ENCODE measurements around the gene NOTCH2. TPM values are rescaled to one million over a fixed set of nuclear protein-coding genes. Genes with fewer than 3 reads are reported as not detected.
"Not testable (repeated sequence)": the region's sequence is repeated elsewhere in the genome, so short reads cannot be mapped to it uniquely, and the experiment has no call there.

Gene NOTCH2
- total RNA-seq, 4 donors from 2014 or later, result 91.1 to 148 (median 112) TPM

DNA sequence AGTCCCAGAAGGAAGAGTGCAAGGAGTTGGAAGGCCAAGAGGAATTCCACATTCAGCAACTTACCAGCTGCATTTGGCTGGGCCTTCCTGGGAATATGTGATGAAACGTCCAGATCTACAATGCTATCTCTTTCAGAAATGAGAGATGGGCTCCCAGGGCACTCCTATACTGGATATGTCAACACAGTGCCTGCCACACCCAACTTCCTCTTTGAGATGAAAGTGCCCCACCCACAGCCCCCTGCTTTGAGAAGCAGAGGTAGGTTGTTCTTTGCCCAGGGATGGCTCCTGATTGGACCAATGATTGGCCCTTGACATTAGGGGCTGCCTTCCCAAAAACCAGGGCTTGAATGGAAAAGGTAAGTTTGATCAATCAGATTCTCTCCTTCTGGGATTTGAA, 31.1 kb upstream of the NOTCH2 start:
- DNase-seq (ENCODE audit: extremely low spot score); H3K27ac ChIP-seq (replicated peaks in 1 of 4); H3K36me3 ChIP-seq; H3K4me3 ChIP-seq; intact Hi-C loops (cut with DNase I); H3K4me1 ChIP-seq; H3K9me3 ChIP-seq; H3K27me3 ChIP-seq: not testable (repeated sequence)
- no CpG with 5 or more reads among the region's 1 CpG for WGBS

DNA sequence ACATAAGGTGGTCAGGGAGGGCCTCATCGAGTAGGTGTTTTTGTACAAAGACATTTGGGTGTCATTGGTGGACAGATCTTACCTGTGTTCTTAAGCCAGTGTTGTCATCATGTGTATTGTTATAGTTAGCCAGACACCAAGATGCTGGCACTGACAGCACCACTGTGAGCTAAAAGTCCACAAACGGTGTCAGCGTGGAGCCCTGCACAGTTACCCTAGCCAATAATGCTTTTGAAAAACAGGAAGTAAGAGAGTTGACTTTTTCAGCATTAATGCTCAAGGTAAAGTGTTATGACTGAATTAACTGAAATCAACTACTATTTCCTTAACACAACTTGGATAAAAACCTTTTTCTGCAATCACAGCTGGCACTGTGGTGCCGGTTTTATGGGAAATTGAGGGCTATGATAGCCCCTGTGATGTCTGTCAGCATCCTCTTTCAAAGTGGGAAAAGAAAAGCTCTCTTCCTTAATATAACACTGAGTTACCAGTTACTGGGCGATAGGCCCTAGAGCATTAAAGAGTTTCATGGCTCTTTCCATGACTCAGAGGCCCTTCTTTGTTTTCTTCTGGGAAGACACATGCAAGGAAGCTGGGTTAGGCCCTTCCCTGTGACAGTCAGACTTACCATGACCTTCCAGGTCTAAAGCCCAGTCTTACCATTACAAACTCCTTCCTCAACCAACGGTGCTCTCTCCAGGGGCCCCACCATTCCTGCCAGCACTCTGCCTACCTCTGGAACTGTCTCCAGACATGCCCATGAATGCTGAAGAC, 29.7 kb upstream of the NOTCH2 start:
- H3K4me3 ChIP-seq; H3K36me3 ChIP-seq; DNase-seq (ENCODE audit: extremely low spot score); H3K27me3 ChIP-seq; H3K9me3 ChIP-seq; H3K4me1 ChIP-seq; H3K27ac ChIP-seq (replicated peaks in 1 of 4); intact Hi-C loops (cut with DNase I): not testable (repeated sequence)
- WGBS, result 100% methylated on average over 1 of the region's 6 CpGs

DNA sequence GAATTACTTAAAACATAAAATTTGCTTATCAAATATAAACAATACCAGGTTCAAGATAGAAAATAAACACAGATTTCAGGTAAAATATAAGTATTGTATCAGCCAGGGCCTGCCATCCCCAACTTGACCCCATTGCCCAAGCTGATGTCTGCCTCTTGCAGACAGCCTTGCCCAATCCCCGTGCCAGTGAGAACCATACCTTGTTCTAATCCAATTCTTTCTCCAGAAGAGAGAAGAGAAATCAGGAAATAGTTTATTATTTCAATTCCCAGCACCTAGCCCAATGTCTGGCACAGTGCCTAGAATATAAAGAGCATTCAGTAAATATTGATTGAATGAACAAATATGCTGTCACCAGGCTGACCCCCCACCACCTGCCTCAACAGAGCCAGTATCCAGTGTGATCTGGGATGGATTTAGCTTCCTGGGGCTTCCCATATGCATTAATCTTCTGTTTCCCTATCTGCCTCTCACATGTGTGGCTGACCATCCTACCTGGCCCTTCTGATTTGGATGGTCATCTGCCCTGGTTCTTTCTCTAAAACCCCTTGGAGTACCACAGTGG, 27.6 kb upstream of the NOTCH2 start:
- WGBS, result 75% methylated on average over 1 of the region's 1 CpG
- not testable (repeated sequence) for H3K36me3 ChIP-seq

DNA sequence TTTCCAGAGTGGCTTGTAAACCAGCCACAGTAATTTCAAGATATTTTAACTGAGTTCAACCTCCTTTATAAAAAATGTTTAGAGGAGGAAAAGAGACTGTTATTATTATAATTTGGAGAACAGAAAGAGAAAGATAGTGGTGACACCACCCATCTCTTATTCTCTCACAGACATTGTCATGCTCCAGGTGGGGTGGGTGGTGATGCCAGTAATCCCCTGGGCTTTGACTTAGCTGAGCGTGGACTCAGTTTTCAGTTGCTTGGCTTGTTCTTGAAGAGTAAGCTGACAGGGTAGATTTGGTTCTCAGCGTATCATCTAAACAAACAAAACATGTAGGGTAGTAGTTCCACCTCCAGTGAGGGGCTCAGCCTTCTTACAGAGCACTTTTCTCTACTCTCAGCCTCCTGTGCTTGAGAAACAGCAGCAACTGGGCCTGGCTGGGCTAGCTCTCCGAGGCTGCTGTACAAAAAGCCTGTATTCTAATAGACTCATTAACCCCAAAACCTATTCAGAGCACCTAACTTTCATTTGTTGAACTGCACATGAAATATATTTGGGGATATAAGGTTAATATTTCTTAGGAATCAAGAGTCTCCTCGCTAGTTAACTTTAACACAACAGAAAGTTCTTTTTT, 24.2 kb upstream of the NOTCH2 start:
- H3K4me3 ChIP-seq; intact Hi-C loops (cut with DNase I): not testable (repeated sequence)
- 100% methylated on average over 1 of the region's 4 CpGs for WGBS

More for the DNA sequence above, 27.6 kb upstream of the NOTCH2 start:
- intact Hi-C loops (cut with DNase I); H3K27ac ChIP-seq (replicated peaks in 1 of 4); H3K27me3 ChIP-seq; H3K4me3 ChIP-seq; DNase-seq (ENCODE audit: extremely low spot score); H3K9me3 ChIP-seq; H3K4me1 ChIP-seq: not testable (repeated sequence)

DNA sequence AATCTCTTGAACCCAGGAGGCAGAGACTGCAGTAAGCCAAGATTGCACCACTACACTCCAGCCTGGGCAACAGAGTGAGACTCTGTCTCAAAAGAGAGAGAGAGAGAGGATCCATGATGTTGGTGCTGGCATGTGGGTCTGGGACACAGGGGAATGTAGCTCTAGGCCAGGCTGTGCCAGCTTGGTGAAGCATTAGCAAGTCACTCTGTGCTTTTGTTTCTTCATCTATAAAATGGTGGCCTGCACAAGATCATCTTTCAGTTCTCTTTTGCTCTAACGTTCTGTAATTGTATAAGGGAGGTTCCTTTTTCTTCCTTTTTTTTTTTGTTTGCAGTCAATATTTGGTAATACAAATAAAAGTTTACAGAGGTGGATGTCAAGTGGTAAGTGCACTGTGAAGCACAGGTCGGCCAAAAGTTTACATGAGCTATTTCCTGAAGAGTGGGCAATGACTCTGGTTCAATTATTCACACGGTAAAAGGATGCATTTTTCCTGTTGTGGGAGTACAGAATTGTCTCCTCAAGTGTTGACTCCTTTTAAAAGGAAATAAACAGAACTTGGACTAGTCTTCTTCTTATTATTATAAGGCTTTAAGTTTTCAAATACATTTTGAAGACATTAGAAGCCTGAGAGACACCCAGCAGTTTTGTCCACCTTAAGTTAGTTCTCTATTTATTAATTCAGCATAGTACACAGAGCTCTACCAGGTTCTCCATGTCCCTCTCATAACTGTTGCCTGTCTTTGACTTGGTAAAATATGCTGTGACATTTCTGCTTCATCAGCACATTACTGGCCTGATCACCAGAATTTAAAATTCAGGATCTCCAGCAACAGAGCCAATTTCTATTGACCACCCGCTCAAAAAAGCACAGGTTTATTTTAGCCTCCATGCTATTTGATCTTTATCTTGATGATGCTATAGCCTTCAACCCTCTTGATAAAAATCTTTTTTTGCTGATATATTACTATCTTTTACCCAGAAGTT, 23.1 kb upstream of the NOTCH2 start:
- intact Hi-C loops (cut with DNase I); H3K36me3 ChIP-seq; H3K27ac ChIP-seq (replicated peaks in 1 of 4); H3K4me1 ChIP-seq; H3K9me3 ChIP-seq; H3K4me3 ChIP-seq; H3K27me3 ChIP-seq; DNase-seq (ENCODE audit: extremely low spot score): not testable (repeated sequence)
- WGBS, result 70% methylated on average over 4 of the region's 4 CpGs

More for the DNA sequence above, 24.2 kb upstream of the NOTCH2 start:
- not testable (repeated sequence) for H3K36me3 ChIP-seq; DNase-seq (ENCODE audit: extremely low spot score); H3K27me3 ChIP-seq; H3K4me1 ChIP-seq; H3K27ac ChIP-seq (replicated peaks in 1 of 4); H3K9me3 ChIP-seq

DNA sequence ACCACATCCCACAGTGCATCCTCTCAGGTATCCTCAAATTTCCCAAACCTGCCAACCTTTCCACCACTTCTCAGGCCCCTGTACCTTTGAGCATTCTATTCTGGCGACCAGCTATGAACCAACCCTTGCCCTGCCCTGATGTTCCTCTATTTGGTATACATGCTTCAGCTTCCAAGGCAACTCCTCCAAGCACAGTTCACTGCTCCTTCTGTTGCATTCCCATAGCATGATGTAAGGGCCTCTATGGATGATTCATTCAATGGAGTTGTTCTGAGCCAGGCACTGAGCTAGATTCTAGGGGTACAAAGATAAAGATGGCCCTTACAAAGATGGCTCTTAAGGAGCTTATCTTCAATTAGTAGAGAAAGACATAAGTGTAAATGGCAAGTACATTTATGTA, 21.4 kb upstream of the NOTCH2 start:
- H3K4me1 ChIP-seq; H3K9me3 ChIP-seq; H3K36me3 ChIP-seq; DNase-seq (ENCODE audit: extremely low spot score); intact Hi-C loops (cut with DNase I); H3K4me3 ChIP-seq; H3K27me3 ChIP-seq; H3K27ac ChIP-seq (replicated peaks in 1 of 4): not testable (repeated sequence)
- no CpG with 5 or more reads among the region's 1 CpG for WGBS

DNA sequence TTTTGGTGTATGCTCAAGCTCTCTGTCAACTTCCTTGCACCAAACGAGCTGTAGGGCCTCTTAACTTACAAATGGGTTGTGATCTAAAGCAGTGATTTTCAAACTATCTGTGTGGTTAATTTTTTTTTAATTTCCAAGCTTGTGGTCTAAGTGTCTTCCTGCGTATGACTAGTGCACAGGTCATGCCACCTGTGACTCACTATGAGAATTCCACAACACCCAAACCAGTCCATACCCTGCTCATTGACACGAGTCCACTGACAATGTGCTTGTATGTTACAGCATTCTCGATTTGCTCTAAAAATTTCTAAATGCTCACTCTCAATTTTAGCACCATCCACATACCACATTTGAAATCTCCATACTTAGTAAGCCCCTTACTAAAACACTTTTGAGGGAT, 18.5 kb upstream of the NOTCH2 start:
- H3K27ac ChIP-seq (replicated peaks in 1 of 4); H3K4me1 ChIP-seq; H3K4me3 ChIP-seq; intact Hi-C loops (cut with DNase I); DNase-seq (ENCODE audit: extremely low spot score); H3K9me3 ChIP-seq; H3K27me3 ChIP-seq; H3K36me3 ChIP-seq: not testable (repeated sequence)
- WGBS, result 83% methylated on average over 3 of the region's 4 CpGs

DNA sequence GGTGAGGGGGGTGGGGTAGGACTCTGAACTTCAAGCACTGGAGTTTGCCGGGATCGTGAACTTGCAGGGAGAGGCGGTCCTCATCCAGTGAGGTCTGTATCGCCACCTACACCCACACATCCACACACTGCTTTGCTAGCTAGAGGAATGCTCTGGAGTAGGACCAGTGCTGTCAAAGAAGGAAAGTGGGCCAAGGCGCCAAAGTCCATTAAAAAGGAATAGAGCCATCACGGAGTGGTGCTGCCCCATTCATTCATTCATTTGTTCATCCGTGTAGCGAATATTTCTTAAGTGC, 405 bp upstream of the NOTCH2 start:
- intact Hi-C loops (cut with DNase I); DNase-seq (ENCODE audit: extremely low spot score); H3K27me3 ChIP-seq; H3K9me3 ChIP-seq; H3K4me3 ChIP-seq; H3K36me3 ChIP-seq; H3K27ac ChIP-seq (replicated peaks in 1 of 4): not testable (repeated sequence)
- WGBS, result no CpG with 5 or more reads among the region's 8 CpGs
- H3K4me1 ChIP-seq, result peaks cover 0 to 20% (median 4%) of the 10 kb centered on the region in 4 donors

DNA sequence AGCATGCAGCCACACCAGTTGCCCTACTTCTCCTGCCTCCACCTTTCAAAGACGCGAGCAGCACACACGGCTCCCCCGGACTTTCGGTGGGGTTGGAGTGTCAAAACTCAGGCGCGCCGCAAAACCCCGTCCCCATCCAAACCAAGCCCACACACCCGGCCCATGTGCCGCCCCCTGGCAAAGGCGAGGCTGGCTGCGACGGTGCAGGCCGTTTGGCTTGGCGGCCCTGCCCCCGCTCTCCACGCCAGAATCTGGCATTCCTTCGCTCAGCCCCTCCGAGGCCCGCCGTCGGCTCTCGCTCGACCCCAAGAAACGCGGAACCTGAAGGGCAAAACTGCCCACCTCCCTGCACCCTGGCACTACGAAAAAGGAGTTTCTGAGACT, 787 bp downstream of the NOTCH2 start:
- Histone ChIP-seq H3K4me3 (peak overlapping the region; percentile 67 to 78 (median 74)), H3K4me1 (peaks cover 0 to 20% (median 4%) of the 10 kb centered on the region in 4 donors), H3K27ac (replicated peaks in 1 of 4) (peak overlapping the region; percentile 89 to 91 (median 90))
- H3K9me3 ChIP-seq; H3K27me3 ChIP-seq; intact Hi-C loops (cut with DNase I); DNase-seq (ENCODE audit: extremely low spot score); H3K36me3 ChIP-seq: not testable (repeated sequence)
- WGBS, result no CpG with 5 or more reads among the region's 28 CpGs

DNA sequence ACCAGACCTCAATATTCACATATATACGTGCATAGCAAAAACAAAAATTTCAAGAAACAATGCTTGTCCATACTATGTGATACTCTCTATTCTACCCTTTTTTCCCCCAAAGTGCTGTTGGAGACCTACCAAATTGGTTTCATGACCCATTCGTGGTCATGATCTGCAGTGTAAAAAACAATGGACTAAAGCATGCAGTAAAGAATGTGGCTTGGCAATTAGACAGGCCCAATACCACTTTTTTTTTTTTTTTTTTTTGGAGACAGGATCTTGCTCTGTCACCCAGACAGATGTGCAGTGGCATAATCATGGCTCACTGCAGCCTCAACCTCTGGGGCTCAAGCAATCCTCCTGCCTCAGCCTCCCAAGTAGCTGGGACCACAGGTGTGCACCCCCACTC, 21.3 kb downstream of the NOTCH2 start:
- DNase-seq (ENCODE audit: extremely low spot score), result not testable (repeated sequence)
- WGBS, result 67% methylated on average over 1 of the region's 2 CpGs

DNA sequence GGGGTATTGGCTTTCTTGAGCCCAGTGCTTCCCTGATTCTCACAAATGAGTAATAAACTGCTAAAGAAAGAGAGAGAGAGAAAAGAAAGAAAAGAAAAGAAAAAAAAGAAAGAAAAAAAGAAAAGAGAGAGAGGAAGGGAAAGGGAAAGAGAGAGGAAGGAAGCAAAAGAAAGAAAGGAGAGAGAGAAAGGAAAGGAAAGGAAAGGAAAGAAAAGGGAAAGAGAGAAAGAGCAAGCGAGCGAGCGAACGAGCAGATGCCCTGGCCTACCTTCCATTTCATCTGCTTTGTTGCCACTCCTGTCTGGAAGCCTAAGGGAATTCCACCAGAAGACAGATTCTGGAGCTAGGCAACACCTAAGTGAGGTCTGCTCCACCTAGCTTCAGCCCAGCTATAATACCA, 27.7 kb downstream of the NOTCH2 start:
- H3K4me1 ChIP-seq; H3K36me3 ChIP-seq; intact Hi-C loops (cut with DNase I); DNase-seq (ENCODE audit: extremely low spot score); H3K27ac ChIP-seq (replicated peaks in 1 of 4); H3K4me3 ChIP-seq; H3K27me3 ChIP-seq; H3K9me3 ChIP-seq: not testable (repeated sequence)
- WGBS, result 91% methylated on average over 4 of the region's 4 CpGs

More for the DNA sequence above, 21.3 kb downstream of the NOTCH2 start:
- H3K27ac ChIP-seq (replicated peaks in 1 of 4); H3K27me3 ChIP-seq; intact Hi-C loops (cut with DNase I); H3K4me1 ChIP-seq; H3K9me3 ChIP-seq; H3K4me3 ChIP-seq; H3K36me3 ChIP-seq: not testable (repeated sequence)

DNA sequence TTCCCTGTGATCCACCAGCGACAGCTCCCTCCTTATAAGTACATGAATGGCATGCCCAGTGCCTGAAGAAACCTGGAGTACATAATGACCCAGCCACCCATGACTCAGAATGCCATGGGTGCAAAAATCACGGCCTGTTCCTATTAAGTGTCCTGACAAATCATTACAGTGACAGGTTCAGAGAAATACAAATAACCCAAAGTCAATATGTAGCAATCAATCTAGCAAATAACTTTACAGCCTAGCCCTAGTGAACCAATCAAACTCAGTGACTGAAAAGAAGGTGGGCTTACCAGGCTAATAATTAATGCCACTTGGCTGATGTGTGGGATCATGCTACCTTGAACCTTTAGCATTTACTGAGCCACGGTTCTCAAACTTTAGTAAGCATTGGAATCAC, 37.2 kb downstream of the NOTCH2 start:
- H3K4me3 ChIP-seq; H3K9me3 ChIP-seq; H3K4me1 ChIP-seq; intact Hi-C loops (cut with DNase I); DNase-seq (ENCODE audit: extremely low spot score); H3K27me3 ChIP-seq; H3K27ac ChIP-seq (replicated peaks in 1 of 4); H3K36me3 ChIP-seq: not testable (repeated sequence)
- WGBS, result no CpG with 5 or more reads among the region's 3 CpGs

All from esophagus muscularis mucosa (tissue), 4 donors.